GM19468 (cell line): Measurements from ENCODE around the gene SLC41A1.
A peak's percentile ranks its signal among the peaks of the same experiment; 100 is the strongest.

Source experiments
- ATAC-seq: cut with Tn5 transposase; IDR thresholded peaks from one replicate; pipeline ENCODE4 v1.9.1; 2021; ENCODE audit warnings: mild to moderate bottlenecking, moderate library complexity, moderate number of reproducible peaks; ENCODE audit not compliant: unreplicated experiment; ENCODE audit errors: extremely low read depth

The SLC41A1 gene

GRCh38 chr1:205792961-205793673 is 19.9 kb downstream of the SLC41A1 start:
- no peak for ATAC-seq

- ATAC-seq, result peak; percentile 14
Measured at GRCh38 chr1:205792481-205792881, 20.5 kb downstream of the SLC41A1 start.

- no peak for ATAC-seq
Measured at GRCh38 chr1:205791568-205792180, 21.3 kb downstream of the SLC41A1 start.

- no peak for ATAC-seq
Measured at GRCh38 chr1:205787287-205787916, 25.6 kb downstream of the SLC41A1 start.

- no peak for ATAC-seq
Measured at GRCh38 chr1:205786601-205787000, 26.4 kb downstream of the SLC41A1 start.

- no peak for ATAC-seq
Measured at GRCh38 chr1:205785446-205785845, 27.6 kb downstream of the SLC41A1 start.

GRCh38 chr1:205783904-205784303 is 29.1 kb downstream of the SLC41A1 start:
- no peak for ATAC-seq

- no peak for ATAC-seq
Measured at GRCh38 chr1:205783433-205783795, 29.6 kb downstream of the SLC41A1 start.

GRCh38 chr1:205782627-205783432 is 30.2 kb downstream of the SLC41A1 start:
- no peak for ATAC-seq

GRCh38 chr1:205780335-205780734 is 32.7 kb downstream of the SLC41A1 start:
- no peak for ATAC-seq

GRCh38 chr1:205777994-205778393 is 35.0 kb downstream of the SLC41A1 start:
- ATAC-seq, result no peak

- no peak for ATAC-seq
Measured at GRCh38 chr1:205775717-205776056, 37.3 kb downstream of the SLC41A1 start.

- peak; percentile 41 for ATAC-seq
Measured at GRCh38 chr1:205775015-205775716, 37.8 kb downstream of the SLC41A1 start, which contains the start of gene RAB29. Gene RAB29 (minus strand): TSS chr1:205775482. CDS start chr1:205774956, 526 bp downstream.

GRCh38 chr1:205774198-205775014 is 38.6 kb downstream of the SLC41A1 start:
- ATAC-seq, result no peak

- ATAC-seq, result no peak
Measured at GRCh38 chr1:205772607-205773032, 40.4 kb downstream of the SLC41A1 start.

- no peak for ATAC-seq
Measured at GRCh38 chr1:205770618-205771017, 42.4 kb downstream of the SLC41A1 start.

GRCh38 chr1:205769641-205770365 is 43.2 kb downstream of the SLC41A1 start:
- ATAC-seq, result no peak

GRCh38 chr1:205767248-205767647 is 45.8 kb downstream of the SLC41A1 start:
- no peak for ATAC-seq

- ATAC-seq, result no peak
Measured at GRCh38 chr1:205766570-205766969, 46.4 kb downstream of the SLC41A1 start.
